GM21515 (cell line): Measurements from ENCODE around the gene CSN1S1.

ENCODE experiments used
- ATAC-seq: cut with Tn5 transposase; IDR thresholded peaks from one replicate; pipeline ENCODE4 v1.9.1; 2021; ENCODE audit not compliant: unreplicated experiment

The CSN1S1 gene

GRCh38 chr4:69986663-69987062 lies 55.8 kb downstream of the CSN1S1 start:
- ATAC-seq: no peak

GRCh38 chr4:69991016-69991415 lies 60.1 kb downstream of the CSN1S1 start:
- ATAC-seq: no peak

GRCh38 chr4:69994782-69995181 lies 63.9 kb downstream of the CSN1S1 start:
- ATAC-seq: no peak

- ATAC-seq: no peak
Observed at GRCh38 chr4:69995526-69996016, 64.7 kb downstream of the CSN1S1 start, which contains the start of gene STATH. TSS of gene STATH (plus strand) at chr4:69995966. CDS start at chr4:69998438, 2,472 bp downstream.
